Stomach (tissue), 9 donors: Measurements from ENCODE around the gene RASIP1. TPM values are rescaled to one million over a fixed set of nuclear protein-coding genes. Genes with fewer than 3 reads are reported as not detected.

Experiments
- DNase-seq, 2 donors: peaks; one replicate each; pipeline versions ENCODE4 v3.0.0 to v3.0.0-alpha.2; 2013 to 2019
- H3K27ac ChIP-seq, 5 donors: fragments of 200-600 bp in 4 of 5; sonication (generic) in 4 of 5; one replicate each; pipeline ENCODE4 v1.5.1; 2013 to 2019; ENCODE audit warnings: mild to moderate bottlenecking in 1 of 5, moderate library complexity in 1 of 5
- H3K27me3 ChIP-seq, 3 donors: fragments of 200-600 bp; sonication (generic); one replicate each; pipeline ENCODE4 v1.5.1; 2017 to 2019; ENCODE audit warnings: mixed run types in 1 of 3
- H3K36me3 ChIP-seq, 4 donors: fragments of 200-600 bp; sonication (generic); 1 replicate in 3 of 4; 2 replicates in 1 of 4; pipeline ENCODE4 v1.5.1; 2016 to 2019
- H3K4me1 ChIP-seq, 4 donors: fragments of 200-600 bp; sonication (generic); one replicate each; pipeline ENCODE4 v1.5.1; 2016 to 2019
- H3K4me3 ChIP-seq, 4 donors: fragments of 200-600 bp; sonication (generic) in 3 of 4; one replicate each; pipeline ENCODE4 v1.5.1; 2016 to 2019; ENCODE audit warnings: mild to moderate bottlenecking in 1 of 4
- H3K9me3 ChIP-seq, 4 donors: fragments of 200-600 bp; sonication (generic); one replicate each; pipeline ENCODE4 v1.5.1; 2016 to 2019
- CTCF ChIP-seq, 7 experiments: fragments of 450-650 bp in 4 of 7; fragments of 200-600 bp in 3 of 7; sonication (generic) in 3 of 7; IDR thresholded peaks; one replicate each; pipeline ENCODE4 v1.5.1; 2016 to 2019; ENCODE audit warnings: antibody characterized with exemption in 7 of 7, control low read depth in 2 of 7, mild to moderate bottlenecking in 1 of 7
- EP300 ChIP-seq: sonication (generic); formaldehyde crosslinking; IDR thresholded peaks from one replicate; pipeline ENCODE4 v1.6.1; 2017; ENCODE audit warnings: antibody characterized with exemption
- POLR2A ChIP-seq, 4 donors: fragments of 450-650 bp; IDR thresholded peaks; one replicate each; pipeline ENCODE4 v1.6.1; 2016; ENCODE audit warnings: antibody characterized with exemption in 4 of 4, control low read depth in 2 of 4, mild to moderate bottlenecking in 1 of 4, moderate library complexity in 1 of 4
- POLR2AphosphoS5 ChIP-seq, 3 donors: sonication (generic); formaldehyde crosslinking; IDR thresholded peaks; one replicate each; pipeline ENCODE4 v1.6.1; 2016; ENCODE audit warnings: antibody characterized with exemption in 3 of 3
- WGBS, 5 donors: extraction: QIAGEN DNeasy Blood & Tissue Kit in 3 of 5; methylation state at CpG; one replicate each; pipeline versions ENCODE4 v1.1.5 to v1.1.7; 2013 to 2018; 5-methylcytosine and 5-hydroxymethylcytosine counted together
- intact Hi-C: fragments of 100-400 bp; cut with DNase I; formaldehyde crosslinking; loops from one replicate; pipeline ENCODE4 v1.15.1; 2023; ENCODE audit warnings: low total_unique reads
- polyA plus RNA-seq, 3 donors: library from polyadenylated mRNA; stranded (reverse); fragments of 200-250 nt; gene quantifications; one replicate each; pipeline ENCODE4 v1.2.3, GENCODE V29; 2013
- total RNA-seq, 5 donors: library from RNA; depleted of rRNA; stranded (reverse); fragments of >200 nt; gene quantifications; one replicate each; pipeline versions ENCODE4 v1.1.0 to v1.2.3, GENCODE V29; 2014 to 2016
- donor health status: healthy with polysubstance abuse.
- donor health status: Bipolar disorder and iron deficiency.
- donor health status: healthy.

RASIP1 gene
- total and polyA plus RNA-seq, 8 donors, result 4.7 to 44.9 (median 10.2) TPM

- H3K27me3 ChIP-seq, result peaks cover 0 to 34% (median 0%) of the 10 kb centered on the region in 3 donors
- H3K4me3 ChIP-seq, result peak overlapping the region in 3 of 4 donors; percentile 6 to 69 (median 51)
- WGBS, 5 donors, result 21 to 48% (median 29%) methylated on average over 24 to 35 of the region's 35 CpGs
- peak overlapping the region; percentile 73 to 83 (median 82) for H3K27ac ChIP-seq
- intact Hi-C loops, result loop anchor here (10.0 kb wide), 1 partner anchor 97 kb away; the partner anchor contains the start of gene CA11
- H3K9me3 ChIP-seq, result no peaks in the 10 kb centered on the region
- no peaks in the 10 kb centered on the region for H3K36me3 ChIP-seq
- TF ChIP-seq CTCF (IDR thresholded peaks at IDR 0.05) (no peak), POLR2AphosphoS5 (IDR thresholded peaks at IDR 0.05) (no peak), POLR2A (IDR thresholded peaks at IDR 0.05) (no peak), EP300 (no peak)
- H3K4me1 ChIP-seq, result peaks cover 27 to 52% (median 37%) of the 10 kb centered on the region in 4 donors
- DNase-seq, result peak; percentile 66 to 71
Observed at GRCh38 chr19:48741129-48741999, 954 bp upstream of the RASIP1 start.

GRCh38 chr19:48739404-48740163 lies 826 bp downstream of the RASIP1 start:
- Histone ChIP-seq H3K9me3 (no peaks in the 10 kb centered on the region), H3K27me3 (peaks cover 0 to 27% (median 0%) of the 10 kb centered on the region in 3 donors), H3K36me3 (peaks cover 0 to 2% (median 0%) of the 10 kb centered on the region in 4 donors), H3K27ac (peak overlapping the region; percentile 77 to 91 (median 82)), H3K4me1 (peaks cover 27 to 48% (median 36%) of the 10 kb centered on the region in 4 donors), H3K4me3 (peak overlapping the region; percentile 51 to 69 (median 56))
- peak in 1 of 2 donors; percentile 55 for DNase-seq
- TF ChIP-seq POLR2AphosphoS5 (IDR thresholded peaks at IDR 0.05) (no peak), EP300 (no peak), CTCF (IDR thresholded peaks at IDR 0.05) (no peak), POLR2A (IDR thresholded peaks at IDR 0.05) (no peak)
- intact Hi-C loops, result loop anchor here (10.0 kb wide), 1 partner anchor 95 kb away; the partner anchor contains the start of gene CA11
- 5 to 8% (median 6%) methylated on average over 36 to 51 of the region's 51 CpGs for WGBS, 5 donors

- 1 to 19% (median 2%) methylated on average over 7 to 93 of the region's 96 CpGs for WGBS, 5 donors
- peaks cover 27 to 48% (median 36%) of the 10 kb centered on the region in 4 donors for H3K4me1 ChIP-seq
- DNase-seq, result peak; percentile 96 to 97
- H3K27ac ChIP-seq, result peak overlapping the region; percentile 77 to 91 (median 82)
- H3K4me3 ChIP-seq, result peak overlapping the region; percentile 51 to 69 (median 56)
- H3K36me3 ChIP-seq, result peaks cover 0 to 4% (median 0%) of the 10 kb centered on the region in 4 donors
- H3K9me3 ChIP-seq, result no peaks in the 10 kb centered on the region
- intact Hi-C loops, result no loop called here
- H3K27me3 ChIP-seq, result peaks cover 0 to 27% (median 0%) of the 10 kb centered on the region in 3 donors
- TF ChIP-seq POLR2AphosphoS5 (IDR thresholded peaks at IDR 0.05) (peak in 2 of 3 donors; percentile 51 to 76), CTCF (IDR thresholded peaks at IDR 0.05) (peak in 3 of 7 experiments; percentile 21 to 81 (median 51)), POLR2A (IDR thresholded peaks at IDR 0.05) (no peak)
Observed at GRCh38 chr19:48738557-48739403, 1.6 kb downstream of the RASIP1 start.
